Articular chondrocyte of knee joint (primary cell): ENCODE measurements around the gene OTOP1. TPM values are rescaled to one million over a fixed set of nuclear protein-coding genes. Genes with fewer than 3 reads are reported as not detected.

Experiments
- total RNA-seq: library from RNA; depleted of rRNA; stranded (reverse); fragments of >200 nt; gene quantifications from 2 replicates; pipeline ENCODE4 v1.2.3, GENCODE V29; 2012

The OTOP1 gene, protein sequence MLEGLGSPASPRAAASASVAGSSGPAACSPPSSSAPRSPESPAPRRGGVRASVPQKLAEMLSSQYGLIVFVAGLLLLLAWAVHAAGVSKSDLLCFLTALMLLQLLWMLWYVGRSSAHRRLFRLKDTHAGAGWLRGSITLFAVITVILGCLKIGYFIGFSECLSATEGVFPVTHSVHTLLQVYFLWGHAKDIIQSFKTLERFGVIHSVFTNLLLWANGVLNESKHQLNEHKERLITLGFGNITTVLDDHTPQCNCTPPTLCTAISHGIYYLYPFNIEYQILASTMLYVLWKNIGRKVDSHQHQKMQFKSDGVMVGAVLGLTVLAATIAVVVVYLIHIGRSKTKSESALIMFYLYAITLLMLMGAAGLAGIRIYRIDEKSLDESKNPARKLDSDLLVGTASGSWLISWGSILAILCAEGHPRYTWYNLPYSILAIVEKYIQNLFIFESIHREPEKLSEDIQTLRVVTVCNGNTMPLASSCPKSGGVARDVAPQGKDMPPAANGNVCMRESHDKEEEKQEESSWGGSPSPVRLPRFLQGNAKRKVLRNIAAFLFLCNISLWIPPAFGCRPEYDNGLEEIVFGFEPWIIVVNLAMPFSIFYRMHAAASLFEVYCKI
- not detected in 2 replicates for total RNA-seq

DNA sequence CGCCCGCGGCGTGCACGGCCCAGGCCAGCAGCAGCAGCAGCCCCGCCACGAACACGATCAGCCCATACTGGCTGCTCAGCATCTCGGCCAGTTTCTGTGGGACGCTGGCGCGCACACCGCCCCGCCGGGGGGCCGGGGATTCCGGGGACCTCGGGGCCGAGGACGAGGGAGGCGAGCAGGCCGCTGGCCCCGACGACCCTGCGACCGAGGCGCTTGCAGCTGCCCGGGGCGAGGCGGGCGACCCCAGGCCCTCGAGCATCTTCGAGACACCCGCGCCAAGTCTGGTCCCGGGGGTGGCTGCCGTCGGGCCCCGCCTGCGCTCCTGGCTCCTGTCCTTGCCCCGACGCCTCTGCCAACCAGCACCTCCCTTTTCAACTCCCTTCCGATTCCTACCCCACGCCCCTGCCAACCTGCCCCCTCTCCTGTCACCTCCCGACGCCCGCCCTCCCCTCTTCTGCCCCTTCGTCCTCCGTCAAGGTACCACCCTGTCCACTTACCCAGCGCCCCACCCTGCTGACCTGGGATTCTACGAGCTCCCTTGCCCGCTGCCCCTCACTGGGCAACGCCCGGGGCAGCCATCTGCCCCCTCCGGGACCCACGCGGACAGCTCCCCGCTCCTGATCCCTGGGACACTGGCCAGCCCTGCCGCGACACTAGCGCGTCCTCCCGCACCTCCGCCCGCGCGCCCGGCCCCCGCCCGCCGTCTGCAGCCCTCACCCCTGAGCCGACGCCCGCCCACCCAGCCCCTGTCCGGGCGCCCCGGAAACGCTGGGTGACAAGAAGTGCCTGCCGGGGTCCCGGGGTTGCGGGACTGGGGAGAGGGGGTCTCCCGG lies at the start of gene OTOP1:
Gene OTOP1, minus strand, starts transcription at position 324 of the 833 bp plus-strand sequence. Its CDS starts 65 bp downstream, at position 259.

DNA sequence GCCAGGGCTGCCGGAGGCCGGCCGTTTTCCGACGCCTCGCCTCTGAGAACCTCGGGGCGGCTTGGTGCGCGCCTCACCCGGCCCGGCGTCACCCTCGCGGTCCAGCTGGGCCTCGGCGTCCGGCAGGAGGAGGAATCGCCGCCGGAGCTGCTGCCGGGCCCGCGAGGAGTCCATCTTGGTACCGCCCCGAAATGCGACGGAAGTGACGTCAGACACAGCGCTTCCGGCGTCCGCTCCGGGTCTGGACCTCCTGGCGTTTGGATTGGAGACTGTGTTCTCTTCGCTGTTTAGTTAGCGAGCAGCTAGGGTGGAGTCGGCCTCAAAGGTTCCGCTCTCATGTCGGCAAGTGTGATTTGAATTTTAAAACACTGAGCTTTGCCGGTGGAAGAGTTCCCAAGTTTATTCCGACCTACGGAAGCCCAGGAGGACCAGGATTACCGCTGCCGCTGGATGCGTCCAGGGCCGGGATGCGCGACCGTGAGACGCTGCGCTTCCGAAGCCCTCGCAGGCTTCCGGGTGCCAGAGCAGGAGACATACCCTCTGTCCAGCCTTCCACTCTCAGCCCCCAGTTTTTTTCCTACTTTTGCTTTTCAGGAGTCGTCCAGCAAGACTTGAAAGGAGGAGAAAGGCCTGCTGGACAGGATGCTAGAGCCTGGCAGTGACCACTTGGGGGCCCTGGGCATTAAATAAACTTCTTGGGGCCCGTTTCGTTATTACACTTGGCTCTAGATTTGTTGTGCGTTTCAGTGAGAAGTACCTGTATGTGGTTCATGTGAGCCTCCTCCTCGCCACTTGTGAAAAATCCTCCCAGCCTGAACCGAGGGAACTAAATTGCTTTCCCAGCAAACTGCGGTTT lies 21.5 kb upstream of the OTOP1 start, which contains the start of gene TMEM128:
Gene TMEM128, minus strand, starts transcription at position 195 of the 856 bp plus-strand sequence. Its CDS starts 21 bp downstream, at position 174.

Other genes starting within 250 kb of the OTOP1 start
- gene TMEM128, start 21.3 kb upstream of the OTOP1 start, total RNA-seq: 23.8 and 30.6 TPM in 2 replicates
- 8.6 and 11.7 TPM in 2 replicates for gene LYAR, start 63.2 kb upstream of the OTOP1 start, total RNA-seq
- 5.9 and 6.4 TPM in 2 replicates for gene ZBTB49, start 63.3 kb upstream of the OTOP1 start, total RNA-seq
- gene NSG1, start 160.2 kb upstream of the OTOP1 start, total RNA-seq: 0.22 TPM in 1 of 2 replicates, not detected in the other